ENCODE data around the gene EMCN.

GRCh38 chr4:100424376-100424775 is 93.4 kb downstream of the EMCN start:
- TF ChIP-seq CTCF (conservative IDR thresholded peaks at IDR 0.05 in 1 of 2, IDR thresholded peaks at IDR 0.05 in 1 of 2; ENCODE audit: low read depth in 1 of 2, low read length in 2 of 2) (no peak), EZH2 (IDR thresholded peaks at IDR 0.05; ENCODE audit: low read length, missing control alignments) (no peak)
